Measurements from ENCODE around the gene ZNF324. TPM values are rescaled to one million over a fixed set of nuclear protein-coding genes. Genes with fewer than 3 reads are reported as not detected.
A peak's percentile ranks its signal among the peaks of the same experiment; 100 is the strongest.

ZNF324 gene
- total RNA-seq, 1 experiment from 2014 or later, result 8.1 TPM

GRCh38 chr19:58513213-58513693 lies 46.4 kb downstream of the ZNF324 start:
- Histone ChIP-seq H3K9me2 (ENCODE audit: insufficient read depth) (no peaks in the 10 kb centered on the region), H3K4me1 (replicated peaks; ENCODE audit: insufficient read depth) (peaks cover 4% of the 10 kb centered on the region), H3K36me3 (ENCODE audit: low read depth) (no peaks in the 10 kb centered on the region), H3K9me3 (ENCODE audit: insufficient read depth, low read depth) (no peaks in the 10 kb centered on the region), H3K4me2 (no peak overlapping the region), H2AFZ (no peak overlapping the region), H4K20me1 (ENCODE audit: insufficient read depth) (no peaks in the 10 kb centered on the region), H3K4me3 (no peak overlapping the region), H3K27ac (no peak overlapping the region), H3K27me3 (ENCODE audit: insufficient read depth, low read depth) (no peaks in the 10 kb centered on the region), H3F3A (ENCODE audit: insufficient read depth, low read depth) (no peaks in the 10 kb centered on the region), H3K79me2 (ENCODE audit: low read depth) (0 out of 2 replicates have a peak, but pooled peaks cover 14% of the 10 kb centered on the region)
- intact Hi-C loops (cut with micrococcal nuclease; ENCODE audit: unreplicated experiment), result no loop called here
- POLR2A ChIA-PET (ENCODE audit: unreplicated experiment), result interaction anchor here (0.6 to 1.0 kb wide), 2 partner anchors 56 to 186 kb away, joined by 3 read pairs; partner anchors contain the start of gene ZSCAN22
- CTCF ChIA-PET, result interaction anchor here (0.6 kb wide), 1 partner anchor 294 kb away, joined by 4 read pairs; no protein-coding TSS in a partner anchor
- no peak for DNase-seq
- no TSS peak for BruUV-seq (replicated peaks)
- TF ChIP-seq, protein P1, sequence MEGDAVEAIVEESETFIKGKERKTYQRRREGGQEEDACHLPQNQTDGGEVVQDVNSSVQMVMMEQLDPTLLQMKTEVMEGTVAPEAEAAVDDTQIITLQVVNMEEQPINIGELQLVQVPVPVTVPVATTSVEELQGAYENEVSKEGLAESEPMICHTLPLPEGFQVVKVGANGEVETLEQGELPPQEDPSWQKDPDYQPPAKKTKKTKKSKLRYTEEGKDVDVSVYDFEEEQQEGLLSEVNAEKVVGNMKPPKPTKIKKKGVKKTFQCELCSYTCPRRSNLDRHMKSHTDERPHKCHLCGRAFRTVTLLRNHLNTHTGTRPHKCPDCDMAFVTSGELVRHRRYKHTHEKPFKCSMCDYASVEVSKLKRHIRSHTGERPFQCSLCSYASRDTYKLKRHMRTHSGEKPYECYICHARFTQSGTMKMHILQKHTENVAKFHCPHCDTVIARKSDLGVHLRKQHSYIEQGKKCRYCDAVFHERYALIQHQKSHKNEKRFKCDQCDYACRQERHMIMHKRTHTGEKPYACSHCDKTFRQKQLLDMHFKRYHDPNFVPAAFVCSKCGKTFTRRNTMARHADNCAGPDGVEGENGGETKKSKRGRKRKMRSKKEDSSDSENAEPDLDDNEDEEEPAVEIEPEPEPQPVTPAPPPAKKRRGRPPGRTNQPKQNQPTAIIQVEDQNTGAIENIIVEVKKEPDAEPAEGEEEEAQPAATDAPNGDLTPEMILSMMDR (conservative IDR thresholded peaks at IDR 0.05), result no peak
- no peak for TF ChIP-seq EZH2 (IDR thresholded peaks at IDR 0.05; ENCODE audit: low read depth)

DNA sequence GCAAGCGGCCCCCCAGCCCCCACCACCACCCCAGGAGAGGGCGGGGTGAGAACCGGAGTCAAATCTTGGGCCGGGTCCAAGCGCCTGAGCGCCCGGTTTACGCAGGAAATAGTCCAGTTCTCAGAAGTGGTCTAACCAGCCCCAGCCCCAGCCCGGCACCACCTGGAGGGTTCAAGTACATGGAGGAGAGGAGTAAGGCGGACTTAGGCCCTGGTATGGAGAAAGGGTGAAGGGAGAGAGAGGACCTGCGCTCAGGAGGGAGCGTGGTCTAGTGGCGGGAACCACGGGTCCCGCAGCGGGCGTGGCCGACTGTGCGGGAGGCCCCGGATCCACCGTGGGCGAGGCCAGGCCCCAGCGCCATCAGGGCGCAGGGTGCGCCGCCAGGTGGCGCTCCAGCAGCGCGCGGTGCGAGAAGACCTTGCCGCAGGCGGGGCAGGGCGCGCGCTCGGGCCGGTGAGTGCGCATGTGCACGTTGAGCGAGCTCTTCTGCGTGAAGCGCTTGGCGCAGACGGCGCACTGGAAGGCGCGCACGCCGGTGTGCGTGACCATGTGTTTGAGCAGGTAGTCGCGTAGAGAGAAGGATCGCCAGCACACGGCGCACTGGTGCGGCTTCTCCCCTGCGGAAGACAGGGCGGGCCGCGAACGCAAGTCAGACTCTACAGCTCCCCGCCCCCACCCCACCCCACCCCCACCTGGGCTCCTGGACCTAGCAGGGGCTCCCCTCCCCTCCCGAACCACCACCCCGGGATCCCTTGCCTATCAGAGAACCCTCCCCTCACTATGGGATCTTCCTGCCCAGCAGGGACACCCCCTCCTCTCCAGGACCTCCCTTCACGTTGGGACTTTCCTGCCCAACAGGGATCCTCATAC lies 47.0 kb downstream of the ZNF324 start:
- H4K20me1 ChIP-seq (ENCODE audit: insufficient read depth), result no peaks in the 10 kb centered on the region
- CTCF ChIA-PET, result interaction anchor here (0.6 kb wide), 1 partner anchor 294 kb away, joined by 4 read pairs; no protein-coding TSS in a partner anchor
- H2AFZ ChIP-seq, result no peak overlapping the region
- peaks cover 6% of the 10 kb centered on the region for H3K4me1 ChIP-seq (replicated peaks; ENCODE audit: insufficient read depth)
- no peaks in the 10 kb centered on the region for H3K27me3 ChIP-seq (ENCODE audit: insufficient read depth, low read depth)
- no peaks in the 10 kb centered on the region for H3K36me3 ChIP-seq (ENCODE audit: low read depth)
- peak overlapping the region; percentile 66 for H3K4me2 ChIP-seq
- H3K9me2 ChIP-seq (ENCODE audit: insufficient read depth), result no peaks in the 10 kb centered on the region
- intact Hi-C loops (cut with micrococcal nuclease; ENCODE audit: unreplicated experiment), result no loop called here
- H3K27ac ChIP-seq, result no peak overlapping the region
- DNase-seq, result peak; percentile 60 to 69
- H3K9me3 ChIP-seq (ENCODE audit: insufficient read depth, low read depth), result no peaks in the 10 kb centered on the region
- POLR2A ChIA-PET (ENCODE audit: unreplicated experiment), result interaction anchor here (0.6 to 1.0 kb wide), 2 partner anchors 56 to 187 kb away, joined by 3 read pairs; partner anchors contain the start of gene ZSCAN22
- H3F3A ChIP-seq (ENCODE audit: insufficient read depth, low read depth), result peaks cover 3% of the 10 kb centered on the region; the same call in 1 of the 2 replicates
- TF ChIP-seq EZH2 (IDR thresholded peaks at IDR 0.05; ENCODE audit: low read depth), result no peak
- TF ChIP-seq, protein P1 (conservative IDR thresholded peaks at IDR 0.05), result peak; percentile 58
- H3K4me3 ChIP-seq, result peak overlapping the region; percentile 45; the same call in 1 of the 2 replicates
- no TSS peak for BruUV-seq (replicated peaks)
- H3K79me2 ChIP-seq (ENCODE audit: low read depth), result peaks cover 18% of the 10 kb centered on the region

DNA sequence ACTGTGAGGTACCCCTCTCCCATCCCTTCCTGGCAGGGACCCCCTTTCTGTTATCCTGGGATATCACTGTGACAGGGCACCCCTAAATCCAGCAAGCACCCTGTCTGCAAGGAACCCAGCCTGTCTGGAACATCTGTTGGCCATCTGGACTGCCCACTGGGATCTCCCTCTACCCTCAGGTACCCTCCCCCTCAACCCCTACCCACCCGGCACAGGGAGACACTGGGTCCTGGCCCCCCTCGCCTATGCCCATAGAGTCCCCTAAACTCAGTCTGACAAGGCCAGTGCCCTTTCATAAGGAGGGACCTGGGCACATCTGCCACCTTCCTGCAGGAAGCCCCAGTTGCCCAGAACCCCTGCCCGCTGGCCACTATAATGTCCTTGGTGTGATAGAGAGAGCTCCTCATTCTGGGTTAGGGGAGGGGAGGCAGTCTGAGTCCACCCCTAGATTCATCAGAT lies 47.7 kb downstream of the ZNF324 start:
- ChIA-PET POLR2A (ENCODE audit: unreplicated experiment) (interaction anchor here (1.0 kb wide), 1 partner anchor 188 kb away, joined by 3 read pairs; the partner anchor contains the start of gene ZSCAN22), CTCF (no interaction called here)
- H3K4me2 ChIP-seq, result peak overlapping the region; percentile 66
- H3K36me3 ChIP-seq (ENCODE audit: low read depth), result no peaks in the 10 kb centered on the region
- no peaks in the 10 kb centered on the region for H3K9me2 ChIP-seq (ENCODE audit: insufficient read depth)
- H4K20me1 ChIP-seq (ENCODE audit: insufficient read depth), result no peaks in the 10 kb centered on the region
- TSS peak; percentile 59 for BruUV-seq (replicated peaks)
- TF ChIP-seq EZH2 (IDR thresholded peaks at IDR 0.05; ENCODE audit: low read depth), result no peak
- TF ChIP-seq, protein P1 (conservative IDR thresholded peaks at IDR 0.05), result no peak
- H3K4me3 ChIP-seq, result peak overlapping the region; percentile 45; the same call in 1 of the 2 replicates
- H3K9me3 ChIP-seq (ENCODE audit: insufficient read depth, low read depth), result no peaks in the 10 kb centered on the region
- intact Hi-C loops (cut with micrococcal nuclease; ENCODE audit: unreplicated experiment), result loop anchor here (5.0 kb wide), 1 partner anchor 1412 kb away; no protein-coding TSS in a partner anchor
- peaks cover 6% of the 10 kb centered on the region for H3K4me1 ChIP-seq (replicated peaks; ENCODE audit: insufficient read depth)
- H3K27me3 ChIP-seq (ENCODE audit: insufficient read depth, low read depth), result no peaks in the 10 kb centered on the region
- H3K27ac ChIP-seq, result no peak overlapping the region
- H3F3A ChIP-seq (ENCODE audit: insufficient read depth, low read depth), result peaks cover 8% of the 10 kb centered on the region; the same call in 1 of the 2 replicates
- peaks cover 18% of the 10 kb centered on the region for H3K79me2 ChIP-seq (ENCODE audit: low read depth)
- no peak overlapping the region for H2AFZ ChIP-seq
- no peak for DNase-seq

Data from PC-9 (cell line).